Glomerular visceral epithelial cell (primary cell): ENCODE results near the gene MS4A4A.
A peak's percentile ranks its signal among the peaks of the same experiment; 100 is the strongest.
"Not testable (repeated sequence)": the region's sequence is repeated elsewhere in the genome, so short reads cannot be mapped to it uniquely, and the experiment has no call there.

Experiments used
- DNase-seq: peaks from one replicate; pipeline ENCODE4 v3.0.0-alpha.2; 2016; ENCODE audit errors: extremely low spot score

Gene MS4A4A

DNA sequence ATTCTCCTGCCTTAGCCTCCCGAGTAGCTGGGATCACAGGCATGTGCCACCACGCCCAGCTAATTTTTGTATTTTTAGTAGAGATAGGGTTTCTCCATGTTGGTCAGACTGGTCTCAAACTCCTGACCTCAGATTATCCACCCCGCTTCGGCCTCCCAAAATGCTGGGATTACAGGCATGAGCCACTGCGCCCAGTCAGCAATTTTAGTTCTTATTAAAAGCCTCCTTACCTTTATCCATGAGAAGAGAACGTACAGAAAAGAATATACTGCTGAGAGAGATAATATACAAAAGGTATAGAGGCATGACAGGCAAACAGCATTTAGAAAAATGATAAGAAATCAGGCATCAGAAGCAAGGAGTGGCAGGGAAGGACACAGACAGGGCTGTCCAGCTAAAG lies 21.4 kb downstream of the MS4A4A start:
- DNase-seq = not testable (repeated sequence)

DNA sequence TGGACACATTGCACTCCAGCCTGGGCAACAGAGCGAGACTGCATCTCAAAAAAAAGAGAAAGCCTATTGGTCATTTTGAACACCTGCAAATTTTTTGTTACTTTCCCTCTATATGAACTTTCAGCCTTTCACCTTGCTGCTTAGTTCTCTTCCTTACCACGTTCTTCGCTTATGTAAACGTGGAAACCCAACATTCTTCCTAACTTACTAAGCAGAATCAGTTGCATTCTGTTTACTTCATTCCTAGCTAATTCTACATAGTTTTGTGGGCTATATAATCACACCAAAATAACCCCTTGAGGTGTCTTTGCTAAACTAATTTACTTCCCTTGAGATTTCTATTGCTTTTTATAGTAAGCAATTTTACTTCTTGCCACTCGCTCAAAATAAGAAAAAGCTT lies 23.2 kb downstream of the MS4A4A start:
- no peak for DNase-seq

- peak; percentile 66 for DNase-seq
Observed at GRCh38 chr11:60305906-60306619, 25.6 kb downstream of the MS4A4A start.

- peak; percentile 25 for DNase-seq
Observed at GRCh38 chr11:60307507-60308195, 27.2 kb downstream of the MS4A4A start.

GRCh38 chr11:60310407-60310998 lies 30.0 kb downstream of the MS4A4A start:
- DNase-seq = no peak

GRCh38 chr11:60314635-60315321 lies 34.3 kb downstream of the MS4A4A start:
- DNase-seq = no peak

GRCh38 chr11:60315871-60316270 lies 35.4 kb downstream of the MS4A4A start:
- no peak for DNase-seq

DNA sequence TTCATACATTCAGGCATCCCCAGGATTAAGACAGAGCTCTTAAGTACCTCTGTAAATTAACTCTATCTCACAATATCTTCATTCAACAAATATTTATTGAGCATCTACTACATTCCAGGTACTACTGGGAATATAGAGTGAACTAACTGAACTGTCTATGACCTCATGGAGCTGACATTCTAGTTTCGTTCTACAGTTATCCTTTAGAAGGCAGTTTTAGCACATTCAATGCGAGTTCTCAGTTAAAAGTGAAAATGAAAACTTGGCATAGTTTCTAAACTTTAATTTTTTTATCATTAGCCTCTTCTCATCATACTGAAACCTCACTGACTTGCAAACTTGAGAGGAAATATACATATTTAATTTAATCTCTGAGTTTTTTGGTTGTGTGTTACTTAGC lies 35.9 kb downstream of the MS4A4A start:
- no peak for DNase-seq

DNA sequence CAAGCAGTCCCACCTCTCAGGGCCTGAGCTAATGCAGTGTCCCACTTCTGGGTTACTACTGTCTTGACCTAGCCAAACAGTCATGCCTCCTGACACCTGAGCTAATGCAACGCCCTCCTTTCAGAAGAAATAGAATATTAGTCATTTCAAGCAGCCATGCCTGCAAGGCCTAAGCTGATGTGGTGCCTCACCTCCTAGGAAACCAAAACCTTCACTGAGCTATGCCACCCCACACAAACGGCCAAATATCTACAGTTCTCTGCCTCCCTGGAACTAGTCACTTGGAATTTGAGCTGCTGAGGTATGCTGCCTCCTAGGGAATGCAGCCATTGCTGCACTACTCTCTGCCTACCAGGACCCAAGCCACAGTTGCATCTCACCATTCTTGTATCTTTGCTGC lies 38.3 kb downstream of the MS4A4A start:
- DNase-seq = no peak

GRCh38 chr11:60321051-60321450 lies 40.6 kb downstream of the MS4A4A start:
- no peak for DNase-seq

DNA sequence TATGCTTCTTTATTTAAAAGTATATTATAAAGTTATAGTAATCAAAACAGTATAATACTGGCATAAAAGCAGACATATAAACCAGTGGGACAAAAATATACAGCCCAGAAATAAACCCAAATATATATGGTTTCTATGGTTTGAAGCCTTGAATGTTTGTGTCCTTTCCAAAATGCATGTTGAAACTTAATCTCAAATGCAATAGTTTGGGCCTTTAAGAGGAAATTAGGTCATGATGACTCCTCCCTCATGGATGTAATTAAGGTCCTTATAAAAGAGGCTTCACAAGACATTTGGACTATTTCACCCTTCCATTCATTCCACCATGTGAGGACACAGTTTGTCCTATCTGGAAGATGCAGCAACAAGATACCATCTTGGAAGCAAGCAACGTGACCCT lies 46.5 kb downstream of the MS4A4A start, which contains the start of gene MS4A6E:
MS4A6E (plus strand) TSS at position 301 of the 400 bp plus-strand sequence. CDS start 7,641 bp downstream, outside the sequence.
- DNase-seq = no peak

DNA sequence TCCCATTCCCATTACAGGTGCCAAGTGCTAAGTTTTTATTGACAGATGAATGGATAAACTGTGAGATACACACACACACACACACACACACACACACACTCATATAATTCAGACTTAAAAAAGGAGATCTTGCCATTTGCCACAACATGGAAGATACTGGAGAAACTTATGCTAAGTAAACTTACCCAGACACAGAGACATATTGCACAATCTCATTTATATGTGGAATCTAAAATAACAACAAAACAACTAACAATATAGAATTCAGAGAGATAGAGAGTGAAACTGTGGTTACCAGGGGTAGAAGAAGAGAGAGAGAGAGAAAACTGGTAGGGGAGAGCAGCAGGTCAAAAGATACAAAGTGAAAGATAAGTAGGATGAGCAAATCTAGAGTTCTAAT lies 48.0 kb downstream of the MS4A4A start:
- DNase-seq = no peak

- no peak for DNase-seq
Observed at GRCh38 chr11:60332846-60333245, 52.4 kb downstream of the MS4A4A start.

DNA sequence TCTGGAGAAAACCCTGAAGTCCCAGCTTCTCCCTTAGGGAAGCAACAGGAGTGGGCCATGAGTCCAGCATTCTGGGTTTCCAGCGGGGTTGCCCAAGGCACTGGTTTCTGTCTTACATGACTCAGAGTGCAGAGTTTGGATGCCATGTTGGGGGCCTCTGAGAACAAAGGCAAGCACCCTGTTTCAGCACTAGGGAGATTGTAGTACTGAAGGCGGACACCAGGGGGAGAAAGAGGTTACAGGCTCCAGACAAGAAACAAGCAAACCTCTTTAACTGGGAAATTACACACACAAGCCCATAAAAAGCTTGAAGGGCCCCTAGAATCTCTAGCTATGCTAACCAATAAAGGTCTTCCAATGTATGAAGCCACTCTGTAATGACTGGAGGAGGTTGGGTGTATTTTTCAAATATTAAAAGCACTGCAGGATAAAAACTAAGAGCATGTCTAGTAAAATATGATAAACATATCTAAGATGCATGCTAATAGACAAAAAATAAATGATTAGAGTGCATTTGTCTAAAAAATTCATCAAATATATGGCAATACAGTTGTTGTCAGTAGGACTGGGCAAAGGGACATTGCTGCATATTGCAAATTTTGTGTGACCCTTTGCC lies 53.6 kb downstream of the MS4A4A start:
- DNase-seq = peak; percentile 57

DNA sequence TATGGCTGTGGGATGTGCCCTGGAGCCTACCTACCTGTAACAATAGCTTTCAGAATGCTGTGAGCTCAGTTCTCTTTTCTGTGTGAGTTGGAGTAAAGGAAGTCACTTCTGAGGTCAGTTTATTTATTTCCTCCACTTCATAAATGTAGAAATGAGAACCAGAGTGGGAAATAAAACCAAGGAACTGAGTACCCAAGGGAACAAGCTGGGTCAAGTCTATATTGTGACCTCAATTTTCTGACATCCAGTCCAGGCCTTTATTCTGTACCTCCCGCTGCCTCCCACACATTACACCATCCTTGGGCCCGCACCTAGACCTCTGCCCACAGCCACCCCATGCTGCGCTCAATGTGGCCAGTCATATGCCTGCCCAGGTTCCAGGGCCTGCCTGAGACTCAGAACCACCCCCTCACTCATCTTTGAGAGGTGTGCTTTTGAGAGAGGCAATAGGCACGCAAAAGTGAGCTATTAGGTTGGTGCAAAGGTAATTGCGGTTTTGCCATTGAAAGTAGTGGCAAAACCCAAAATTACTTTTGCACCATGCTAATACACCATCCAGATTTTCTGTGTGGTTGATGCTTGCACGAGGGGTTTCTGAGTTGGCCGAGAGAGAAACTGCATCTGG lies 56.4 kb downstream of the MS4A4A start:
- DNase-seq = no peak

DNA sequence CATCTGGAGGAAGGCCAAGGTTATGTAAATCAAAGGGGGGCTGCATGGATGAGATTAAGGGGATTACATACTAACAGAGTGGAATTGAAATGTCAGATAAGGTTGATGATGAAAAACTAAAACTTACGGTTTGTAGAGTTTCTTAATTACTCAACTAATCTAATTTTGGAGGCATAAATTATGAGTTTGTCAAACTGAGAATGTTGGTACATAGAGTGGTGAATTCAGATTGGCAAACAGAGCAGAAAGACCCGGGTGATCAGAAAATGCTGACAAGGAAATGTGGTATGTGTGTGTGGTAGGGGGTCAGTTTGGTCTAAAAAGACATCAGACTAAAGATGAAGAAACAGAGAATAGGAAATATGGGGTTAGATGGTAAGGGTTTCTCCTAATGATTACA lies 57.6 kb downstream of the MS4A4A start:
- no peak for DNase-seq

GRCh38 chr11:60339356-60339755 lies 58.9 kb downstream of the MS4A4A start:
- no peak for DNase-seq

GRCh38 chr11:60343094-60343704 lies 62.7 kb downstream of the MS4A4A start:
- peak; percentile 17 for DNase-seq

DNA sequence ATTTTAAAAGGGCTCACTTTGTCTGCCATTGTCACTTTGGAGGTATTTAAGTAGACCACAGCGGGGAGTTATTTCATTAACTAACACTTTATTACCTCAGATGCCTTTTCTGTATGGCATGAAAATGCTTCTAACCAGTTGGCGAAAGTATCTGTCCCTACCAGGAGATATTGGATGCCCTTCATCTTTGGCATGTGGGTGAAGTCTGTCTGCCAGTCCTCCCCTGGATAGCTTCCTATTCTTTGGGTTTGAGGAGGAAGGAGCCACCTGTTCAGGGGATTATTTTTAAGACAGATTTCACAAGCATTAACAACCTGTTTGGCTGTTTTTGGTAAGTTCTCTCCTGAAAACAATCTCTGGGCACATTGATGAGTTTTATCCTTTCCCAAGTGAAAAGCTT lies 63.7 kb downstream of the MS4A4A start:
- no peak for DNase-seq

- peak; percentile 25 for DNase-seq
Observed at GRCh38 chr11:60345489-60345888, 65.0 kb downstream of the MS4A4A start.
